Endodermal cell (in vitro differentiated cells): ENCODE data around the gene PKM. TPM values are rescaled to one million over a fixed set of nuclear protein-coding genes. Genes with fewer than 3 reads are reported as not detected.
A peak's percentile ranks its signal among the peaks of the same experiment; 100 is the strongest.

Experiments used
- DNase-seq: peaks from one replicate; pipeline ENCODE4 v3.0.0-alpha.2; 2017
- H3K27ac ChIP-seq: 2 replicates; pipeline ENCODE4 v1.5.1; 2013; ENCODE audit warnings: mild to moderate bottlenecking, low read depth, low read length, moderate library complexity
- H3K27me3 ChIP-seq: 2 replicates; pipeline ENCODE4 v1.6.1; 2013; ENCODE audit warnings: mild to moderate bottlenecking, low read length, moderate library complexity; ENCODE audit not compliant: insufficient read depth, control insufficient read depth, poor library complexity, severe bottlenecking
- H3K36me3 ChIP-seq: 2 replicates; pipeline ENCODE4 v1.7.0; 2013; ENCODE audit warnings: mild to moderate bottlenecking, low read length, moderate library complexity; ENCODE audit not compliant: control insufficient read depth, insufficient read depth
- H3K4me1 ChIP-seq: one replicate; pipeline ENCODE4 v1.7.0; 2013; ENCODE audit warnings: low read length; ENCODE audit not compliant: control insufficient read depth, insufficient read depth
- H3K4me3 ChIP-seq: 2 replicates; pipeline ENCODE4 v1.5.1; 2013; ENCODE audit warnings: mild to moderate bottlenecking, low read length, moderate library complexity
- H3K9ac ChIP-seq: 2 replicates; pipeline ENCODE4 v1.6.1; 2013; ENCODE audit warnings: mild to moderate bottlenecking, low read length, moderate library complexity; ENCODE audit not compliant: poor library complexity, severe bottlenecking; ENCODE audit errors: extremely low read depth
- H3K9me3 ChIP-seq: 2 replicates; pipeline ENCODE4 v1.6.1; 2013; ENCODE audit warnings: mild to moderate bottlenecking, low read length, moderate library complexity; ENCODE audit not compliant: control insufficient read depth
- H3K27ac Mint-ChIP-seq: 2 replicates; pipeline ENCODE4 v1.8.0; 2020; ENCODE audit warnings: mixed read lengths
- H3K27me3 Mint-ChIP-seq: 2 replicates; pipeline ENCODE4 v1.8.0; 2021; ENCODE audit warnings: mild to moderate bottlenecking, mixed read lengths; ENCODE audit not compliant: insufficient read depth
- H3K36me3 Mint-ChIP-seq: 2 replicates; pipeline ENCODE4 v1.8.0; 2020; ENCODE audit warnings: low read depth, mixed read lengths
- H3K4me1 Mint-ChIP-seq: 2 replicates; pipeline ENCODE4 v1.8.0; 2020; ENCODE audit warnings: mixed read lengths
- H3K4me3 Mint-ChIP-seq: 2 replicates; pipeline ENCODE4 v1.8.0; 2020; ENCODE audit warnings: mild to moderate bottlenecking, moderate library complexity, mixed read lengths
- H3K9me3 Mint-ChIP-seq: 2 replicates; pipeline ENCODE4 v1.8.0; 2020; ENCODE audit warnings: mild to moderate bottlenecking, mixed read lengths
- CTCF ChIP-seq: fragments of 200-600 bp; sonication (generic); conservative IDR thresholded peaks from 2 replicates; pipeline ENCODE4 v1.5.0; 2021; ENCODE audit warnings: antibody characterized with exemption, mild to moderate bottlenecking
- WGBS, 2 experiments: methylation state at CpG; one replicate each; pipeline versions ENCODE4 v1.1.5 to v1.1.7; 2013; ENCODE audit warnings: missing lambda C conversion rate in 2 of 2, mixed read lengths in 1 of 2; ENCODE audit not compliant: insufficient coverage in 1 of 2, insufficient read length in 1 of 2; 5-methylcytosine and 5-hydroxymethylcytosine counted together
- total RNA-seq, 2 donors: library from RNA; stranded (reverse); fragmentation: NEBNext Ultra II Directional in 1 of 2; extraction: Animal tissue kit (Norgen Biotek cat#: 25700) in 1 of 2; gene quantifications; 2 replicates in 1 of 2; 3 replicates in 1 of 2; pipeline ENCODE4 v1.2.1, GENCODE V29; 2021

The PKM gene
- total RNA-seq, 2 donors from 2014 or later = 2,197 to 2,355 TPM

- peak overlapping the region; percentile 99 for H3K4me3 Mint-ChIP-seq
- no peak for DNase-seq
- Histone ChIP-seq H3K36me3 (peaks cover 37% of the 10 kb centered on the region), H3K9ac (peak overlapping the region; percentile 93), H3K4me3 (peak overlapping the region; percentile 99), H3K27ac (peak overlapping the region; percentile 96), H3K4me1 (peaks cover 3% of the 10 kb centered on the region), H3K27me3 (peaks cover 9% of the 10 kb centered on the region), H3K9me3 (no peaks in the 10 kb centered on the region)
- no peaks in the 10 kb centered on the region for H3K9me3 Mint-ChIP-seq
- H3K27ac Mint-ChIP-seq = peak overlapping the region; percentile 94
- 0% methylated on average over 10 to 29 of the region's 29 CpGs for WGBS, 2 experiments
- H3K27me3 Mint-ChIP-seq = peaks cover 21% of the 10 kb centered on the region
- no peak for TF ChIP-seq CTCF
- H3K4me1 Mint-ChIP-seq = peaks cover 42% of the 10 kb centered on the region
- H3K36me3 Mint-ChIP-seq = peaks cover 35% of the 10 kb centered on the region
Observed at GRCh38 chr15:72229947-72230196, 1.1 kb downstream of the PKM start.

- H3K27me3 Mint-ChIP-seq = peaks cover 15% of the 10 kb centered on the region
- H3K36me3 Mint-ChIP-seq = peaks cover 38% of the 10 kb centered on the region
- DNase-seq = peak; percentile 50
- peak overlapping the region; percentile 94 for H3K27ac Mint-ChIP-seq
- Histone ChIP-seq H3K4me3 (peak overlapping the region; percentile 99), H3K27me3 (peaks cover 7% of the 10 kb centered on the region), H3K4me1 (peaks cover 4% of the 10 kb centered on the region), H3K27ac (peak overlapping the region; percentile 96), H3K9ac (peak overlapping the region; percentile 93), H3K9me3 (no peaks in the 10 kb centered on the region), H3K36me3 (peaks cover 41% of the 10 kb centered on the region)
- no peaks in the 10 kb centered on the region for H3K9me3 Mint-ChIP-seq
- peak overlapping the region; percentile 99 for H3K4me3 Mint-ChIP-seq
- H3K4me1 Mint-ChIP-seq = peaks cover 42% of the 10 kb centered on the region
- no peak for TF ChIP-seq CTCF
- 12 to 26% methylated on average over 10 to 25 of the region's 25 CpGs for WGBS, 2 experiments
Observed at GRCh38 chr15:72229076-72229946, 1.7 kb downstream of the PKM start.

- peaks cover 51% of the 10 kb centered on the region for H3K36me3 Mint-ChIP-seq
- 93 to 100% methylated on average over 1 to 4 of the region's 4 CpGs for WGBS, 2 experiments
Observed at GRCh38 chr15:72227720-72228119, 3.3 kb downstream of the PKM start.

More at GRCh38 chr15:72227720-72228119, 3.3 kb downstream of the PKM start:
- Histone ChIP-seq H3K27me3 (no peaks in the 10 kb centered on the region), H3K27ac (no peak overlapping the region), H3K36me3 (peaks cover 57% of the 10 kb centered on the region), H3K4me3 (peak overlapping the region; percentile 99), H3K9me3 (no peaks in the 10 kb centered on the region), H3K9ac (peak overlapping the region; percentile 93), H3K4me1 (peaks cover 16% of the 10 kb centered on the region)
- TF ChIP-seq CTCF = no peak
- H3K4me1 Mint-ChIP-seq = peaks cover 55% of the 10 kb centered on the region
- H3K4me3 Mint-ChIP-seq = peak overlapping the region; percentile 99
- no peaks in the 10 kb centered on the region for H3K9me3 Mint-ChIP-seq
- peak overlapping the region; percentile 94 for H3K27ac Mint-ChIP-seq
- DNase-seq = no peak
- H3K27me3 Mint-ChIP-seq = peaks cover 1% of the 10 kb centered on the region
